K562 (cell line): Measurements from ENCODE around the gene GGTLC2. TPM values are rescaled to one million over a fixed set of nuclear protein-coding genes. Genes with fewer than 3 reads are reported as not detected.

Source experiments
- ATAC-seq: fragments of 200-7000 bp; cut with Tn5 transposase; 3 replicates; pipeline ENCODE4 v1.9.1; 2020; ENCODE audit warnings: moderate library complexity
- BruUV-seq: library from RNA; stranded (reverse); fragments of 400-500 nt; replicated peaks from 2 replicates; lab custom pipeline; 2021; lab: Mats Ljungman, UMichigan
- CTCF ChIA-PET: fragments of 300-600 bp; formaldehyde crosslinking; extraction: SDS; loops from one replicate; lab custom pipeline; 2021; ENCODE audit warnings: low intra/inter-chr PET ratio; lab: Yijun Ruan, JAX
- POLR2A ChIA-PET: fragments of 300-600, 350-650 bp; sonication (Branson Sonifier 250); formaldehyde crosslinking; extraction: SDS; loops from one replicate; lab custom pipeline; 2021; ENCODE audit warnings: antibody characterized with exemption, inconsistent platforms; lab: Yijun Ruan, JAX
- DNase-seq, 4 experiments: peaks; one replicate each; pipeline versions ENCODE4 v3.0.0 to v3.0.0-alpha.2; 2011 to 2018; ENCODE audit warnings: low spot score in 3 of 4, mixed read lengths in 3 of 4; ENCODE audit errors: extremely low read depth in 1 of 4
- FAIRE-seq: peaks from 2 replicates; lab custom pipeline; 2011; peaks lifted over from hg19 to GRCh38; lab: Jason Lieb, UNC
- H2AFZ ChIP-seq: 2 replicates; pipeline ENCODE4 v1.6.0; 2011; ENCODE audit warnings: low read depth, low read length, control low read depth, inconsistent platforms
- H3K27ac ChIP-seq: fragments of 200-600 bp; 3 replicates; pipeline ENCODE4 v1.8.0; 2011; ENCODE audit warnings: low read depth, mild to moderate bottlenecking, control low read depth, inconsistent platforms, low read length, moderate library complexity, mixed read lengths; ENCODE audit errors: extremely low read depth
- H3K27me3 ChIP-seq, 2 experiments: fragments of 300-600 bp in 1 of 2; 2 replicates in 1 of 2; 3 replicates in 1 of 2; pipeline versions ENCODE4 v1.6.0 to v1.8.0; 2011; ENCODE audit warnings: inconsistent platforms in 2 of 2, low read length in 2 of 2, mild to moderate bottlenecking in 1 of 2, mixed read lengths in 1 of 2, moderate library complexity in 1 of 2; ENCODE audit not compliant: control insufficient read depth in 2 of 2, insufficient read depth in 2 of 2
- H3K36me3 ChIP-seq: fragments of 300-600 bp; 3 replicates; pipeline ENCODE4 v1.8.0; 2011; ENCODE audit warnings: mild to moderate bottlenecking, low read length, inconsistent platforms; ENCODE audit not compliant: control insufficient read depth, insufficient read depth
- H3K4me1 ChIP-seq, 2 experiments: fragments of 200-600 bp in 1 of 2; replicated peaks in 1 of 2; 2 replicates in 1 of 2; 3 replicates in 1 of 2; pipeline versions ENCODE4 v1.5.1 to v1.8.0; 2011; ENCODE audit warnings: inconsistent platforms in 2 of 2, low read length in 2 of 2, mild to moderate bottlenecking in 1 of 2, mixed read lengths in 1 of 2, moderate library complexity in 1 of 2; ENCODE audit not compliant: control insufficient read depth in 2 of 2, insufficient read depth in 2 of 2
- H3K4me2 ChIP-seq: 2 replicates; pipeline ENCODE4 v1.6.1; 2011; ENCODE audit warnings: low read length, control low read depth, inconsistent platforms, mixed read lengths; ENCODE audit not compliant: insufficient read depth
- H3K4me3 ChIP-seq: fragments of 200-600 bp; sonication (generic), shearing (Covaris generic); 2 replicates; pipeline ENCODE4 v1.5.1; 2016; ENCODE audit warnings: control low read depth, inconsistent platforms
- H3K79me2 ChIP-seq: fragments of 200-600 bp; 3 replicates; pipeline ENCODE4 v1.8.0; 2011; ENCODE audit warnings: low read length, inconsistent platforms; ENCODE audit not compliant: control insufficient read depth, insufficient read depth
- H3K9ac ChIP-seq, 2 experiments: 2 replicates each; pipeline versions ENCODE4 v1.6.0 to v1.6.1; 2011; ENCODE audit warnings: low read depth in 2 of 2, low read length in 2 of 2, control low read depth in 1 of 2, inconsistent platforms in 1 of 2, mild to moderate bottlenecking in 1 of 2, mixed read lengths in 1 of 2; ENCODE audit not compliant: insufficient read depth in 1 of 2
- H3K9me1 ChIP-seq: one replicate; pipeline ENCODE4 v1.6.0; 2011; ENCODE audit warnings: inconsistent platforms, mild to moderate bottlenecking, low read length, moderate library complexity; ENCODE audit not compliant: control insufficient read depth, insufficient read depth
- H3K9me3 ChIP-seq: replicated peaks from 2 replicates; pipeline ENCODE4 v1.5.1; 2011; ENCODE audit warnings: low read depth, low read length, inconsistent platforms; ENCODE audit not compliant: control insufficient read depth, insufficient read depth
- H4K20me1 ChIP-seq: replicated peaks from 2 replicates; pipeline ENCODE4 v1.6.1; 2011; ENCODE audit warnings: low read length, inconsistent platforms, mixed read lengths; ENCODE audit not compliant: control insufficient read depth, insufficient read depth
- ATF4 ChIP-seq: fragments of 450-650 bp; formaldehyde crosslinking; IDR thresholded peaks from 2 replicates; pipeline ENCODE4 v1.4.0; 2022; ENCODE audit warnings: mild to moderate bottlenecking, moderate library complexity
- C11orf30 ChIP-seq: fragments of 450-650 bp; IDR thresholded peaks from 2 replicates; pipeline ENCODE4 v1.6.1; 2016; ENCODE audit warnings: low read depth, mild to moderate bottlenecking
- CCAR2 ChIP-seq: fragments of 200-400 bp; formaldehyde crosslinking; IDR thresholded peaks from 2 replicates; pipeline ENCODE4 v1.6.1; 2017; ENCODE audit warnings: mild to moderate bottlenecking, low read depth, low read length
- CCNT2 ChIP-seq: IDR thresholded peaks from 2 replicates; pipeline ENCODE4 v1.6.1; 2011; ENCODE audit warnings: borderline replicate concordance, low read depth, mild to moderate bottlenecking, moderate library complexity, mixed read lengths, low read length; ENCODE audit not compliant: insufficient read length; ENCODE audit errors: extremely low read depth
- CHD2 ChIP-seq: IDR thresholded peaks from 2 replicates; pipeline ENCODE4 v1.6.1; 2011; ENCODE audit warnings: low read depth, low read length
- HDAC1 ChIP-seq, 2 experiments: fragments of 450-650 bp; IDR thresholded peaks; 2 replicates each; pipeline ENCODE4 v1.6.1; 2016 to 2017; ENCODE audit warnings: inconsistent platforms in 1 of 2, mild to moderate bottlenecking in 1 of 2, moderate library complexity in 1 of 2
- SP2 ChIP-seq: IDR thresholded peaks from 2 replicates; pipeline ENCODE4 v1.6.1; 2011; ENCODE audit warnings: mild to moderate bottlenecking, low read depth, low read length, moderate library complexity; ENCODE audit not compliant: poor library complexity, severe bottlenecking; ENCODE audit errors: extremely low read depth
- SREBF1 ChIP-seq: fragments of 150-350 bp; IDR thresholded peaks from 2 replicates; pipeline ENCODE4 v1.6.1; 2014; ENCODE audit warnings: antibody characterized with exemption, low read depth, low read length, borderline replicate concordance
- ZNF398 ChIP-seq: fragments of 250-450 bp; sonication (Bioruptor Pico); IDR thresholded peaks from 2 replicates; pipeline ENCODE4 v1.8.0; 2021; ENCODE audit warnings: moderate library complexity, mild to moderate bottlenecking, inconsistent platforms
- ZNF408 ChIP-seq: fragments of 250-450 bp; sonication (Bioruptor Pico); IDR thresholded peaks from 2 replicates; pipeline ENCODE4 v1.4.0; 2020; ENCODE audit warnings: low read depth, mild to moderate bottlenecking, moderate library complexity
- WGBS: fragments of 100-300 bp; shearing (Covaris generic); methylation state at CpG from one replicate; pipeline ENCODE4 v1.1.6; 2016; ENCODE audit warnings: low coverage, mixed read lengths; ENCODE audit not compliant: insufficient coverage; ENCODE audit errors: missing lambda C conversion rate; 5-methylcytosine and 5-hydroxymethylcytosine counted together
- in situ Hi-C: fragments of 300-500 bp; cut with MboI; formaldehyde crosslinking; loops from 4 replicates; pipeline ENCODE4 v1.15.0; 2018; ENCODE audit warnings: inconsistent platforms, mixed read lengths
- intact Hi-C: fragments of 100-400 bp; cut with micrococcal nuclease; formaldehyde crosslinking; loops from 2 replicates; pipeline ENCODE4 v1.14.2; 2022
- polyA plus RNA-seq, 8 experiments: library from polyadenylated mRNA; depleted of rRNA in 4 of 8; stranded (reverse) in 5 of 8; unstranded in 3 of 8; fragments of >200 nt; fragmentation: Nextera tagmentation in 2 of 8; fragmentation: Illumina TruSeq in 1 of 8; extraction: Ambion mirVana in 2 of 8; extraction: Trizol in 1 of 8; gene quantifications; 2 replicates each; pipeline versions ENCODE4 v1.2.1 to v1.2.3, GENCODE V29; 2011 to 2014; ENCODE audit warnings: inconsistent platforms in 1 of 8, missing spikeins in 1 of 8
- total RNA-seq, 7 experiments: library from RNA; depleted of rRNA in 6 of 7; stranded (reverse); fragments of >200 nt in 6 of 7; fragmentation: Illumina TruSeq in 2 of 7; extraction: Trizol in 2 of 7; gene quantifications; 2 replicates each; pipeline versions ENCODE4 v1.2.1 to v1.2.3, GENCODE V29; 2011 to 2021; ENCODE audit warnings: low replicate concordance in 1 of 7
- TF ChIP-seq, protein P1 (sequence below): sonication (generic); formaldehyde crosslinking; IDR thresholded peaks from 2 replicates; pipeline ENCODE4 v1.8.0; 2022; ENCODE audit warnings: mild to moderate bottlenecking, missing genetic modification reagents

Gene GGTLC2
- total and polyA plus RNA-seq, 9 of the 15 experiments (the other 6 are each of a cell fraction or from before 2014, with no cell fraction given) = not detected

GRCh38 chr22:22680396-22680795 is 36.0 kb downstream of the GGTLC2 start:
- no peak overlapping the region for H3K27ac ChIP-seq
- no TSS peak for BruUV-seq
- POLR2A ChIA-PET = interaction anchor here (0.6 to 2.9 kb wide), 10 partner anchors 10 to 73 kb away, joined by 3 to 27 read pairs (median 4); no protein-coding TSS in a partner anchor
- CTCF ChIA-PET = interaction anchor here (0.8 to 1.2 kb wide), 2 partner anchors 16 to 86 kb away, joined by 3 to 4 read pairs; no protein-coding TSS in a partner anchor
- no peak for DNase-seq
- no peaks in the 10 kb centered on the region for H3K36me3 ChIP-seq
- no peak for ATAC-seq
- WGBS = 2% methylated on average over 4 of the region's 4 CpGs
- no peaks in the 10 kb centered on the region for H3K9me1 ChIP-seq
- peaks cover 22% of the 10 kb centered on the region for H4K20me1 ChIP-seq
- TF ChIP-seq ZNF408 (CRISPR knock-in tag) = no peak
- no peak for TF ChIP-seq CCNT2
- no peak for TF ChIP-seq ZNF398 (CRISPR knock-in tag)
- TF ChIP-seq HDAC1 (IDR thresholded peaks at IDR 0.05) = no peak
- TF ChIP-seq SP2 = no peak
- TF ChIP-seq ATF4 (CRISPR knock-in tag) = no peak
- no peak for TF ChIP-seq C11orf30
- no peak for TF ChIP-seq SREBF1
- no peak for TF ChIP-seq CCAR2
- no peak for TF ChIP-seq CHD2
- TF ChIP-seq, protein P1, sequence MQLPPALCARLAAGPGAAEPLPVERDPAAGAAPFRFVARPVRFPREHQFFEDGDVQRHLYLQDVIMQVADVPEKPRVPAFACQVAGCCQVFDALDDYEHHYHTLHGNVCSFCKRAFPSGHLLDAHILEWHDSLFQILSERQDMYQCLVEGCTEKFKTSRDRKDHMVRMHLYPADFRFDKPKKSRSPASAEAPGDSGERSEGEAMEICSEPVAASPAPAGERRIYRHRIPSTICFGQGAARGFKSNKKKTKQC = no peak
- H3K9me3 ChIP-seq = peaks cover 10% of the 10 kb centered on the region
- H3K4me1 ChIP-seq = peaks cover 0 to 6% of the 10 kb centered on the region in 2 experiments; a peak in 3 of 5 replicates
- H3K79me2 ChIP-seq = no peaks in the 10 kb centered on the region
- H3K4me2 ChIP-seq = no peak overlapping the region
- in situ Hi-C loops = loop anchor here (25.0 kb wide), 1 partner anchor 1393 kb away; no protein-coding TSS in a partner anchor
- intact Hi-C loops = loop anchor here (10.0 kb wide), 1 partner anchor 326 kb away; no protein-coding TSS in a partner anchor
- H2AFZ ChIP-seq = no peak overlapping the region
- H3K4me3 ChIP-seq = no peak overlapping the region
- H3K9ac ChIP-seq = no peak overlapping the region
- peaks cover 11 to 15% of the 10 kb centered on the region in 2 experiments for H3K27me3 ChIP-seq
- no peak for FAIRE-seq
